ENCODE data around the gene COPE. TPM values are rescaled to one million over a fixed set of nuclear protein-coding genes. Genes with fewer than 3 reads are reported as not detected.
"Not testable (repeated sequence)": the region's sequence is repeated elsewhere in the genome, so short reads cannot be mapped to it uniquely, and the experiment has no call there.

Gene COPE
- polyA plus RNA-seq, 12 donors = 55.2 to 96.3 (median 71.7) TPM; not detected in 1

GRCh38 chr19:18943465-18943864 is 24.3 kb upstream of the COPE start:
- no peak for DNase-seq

GRCh38 chr19:18942692-18943091 is 23.5 kb upstream of the COPE start:
- no peak for DNase-seq

GRCh38 chr19:18941628-18942354 is 22.6 kb upstream of the COPE start:
- DNase-seq = no peak

- peak; percentile 76 for DNase-seq
These were observed 21.8 kb upstream of the COPE start, which contains the start of gene HOMER3 for GRCh38 chr19:18940769-18941627. TSS of gene HOMER3 (minus strand) at chr19:18941217. CDS start at chr19:18938982, 2,235 bp downstream.

DNA sequence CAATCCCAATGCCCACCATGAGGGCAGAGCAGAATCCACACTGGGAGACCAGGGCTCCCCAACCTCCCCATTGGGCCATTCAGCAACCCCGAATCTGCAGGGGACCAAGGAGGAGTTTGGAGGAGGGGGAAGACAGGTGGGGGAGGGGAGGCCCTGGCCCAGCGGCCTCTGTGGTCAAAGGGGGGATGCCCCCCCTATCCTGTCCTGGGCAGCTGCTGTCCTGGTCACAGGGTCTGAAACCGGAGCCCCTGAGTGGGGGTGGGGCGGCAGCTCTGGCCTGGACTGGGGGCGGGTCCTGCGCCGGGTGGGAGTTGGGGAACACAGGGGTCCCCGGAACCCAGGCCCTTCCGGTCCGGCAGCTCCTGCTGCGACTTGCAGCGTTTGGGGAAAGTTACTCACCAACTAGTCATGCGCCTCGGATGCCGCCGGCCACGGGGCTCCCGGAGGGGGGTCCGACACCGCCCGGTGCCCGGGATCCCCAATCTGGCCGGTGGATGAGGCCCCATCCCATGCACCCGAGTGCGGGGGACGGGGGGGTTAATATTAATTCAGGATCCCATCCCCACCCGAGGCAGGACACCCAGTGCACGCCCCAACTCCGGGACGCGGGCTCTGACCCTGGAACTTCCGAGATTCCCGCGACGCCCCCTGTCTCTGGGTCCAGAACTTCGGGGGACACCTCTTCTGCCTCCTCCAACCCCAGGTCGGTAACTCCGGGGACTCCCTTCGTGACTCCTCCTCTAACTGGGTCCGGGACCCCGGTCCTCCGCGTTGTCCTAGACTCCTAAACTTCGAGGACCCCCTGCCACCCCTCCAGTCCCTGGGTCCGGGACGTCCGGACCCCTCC is 21.0 kb upstream of the COPE start:
- DNase-seq = peak; percentile 63

DNA sequence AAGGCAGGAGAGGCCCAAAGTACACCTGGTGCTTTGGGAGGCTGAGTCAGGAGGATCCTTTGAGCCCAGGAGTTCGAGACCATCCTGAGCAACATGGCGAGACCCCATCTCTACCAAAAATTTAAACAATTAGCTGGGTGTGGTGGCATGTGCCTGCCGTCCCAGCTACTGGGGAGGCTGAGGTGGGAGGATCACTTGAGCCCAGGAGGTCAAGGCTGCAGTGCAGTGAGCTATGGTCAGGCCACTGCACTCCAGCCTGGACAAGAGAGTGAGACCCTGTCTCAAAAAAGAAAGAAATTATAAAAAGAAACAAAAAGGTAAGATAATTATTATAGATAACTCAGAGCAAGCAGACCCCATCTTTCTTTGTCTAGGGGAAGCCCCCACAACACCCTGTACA is 20.0 kb upstream of the COPE start:
- DNase-seq = no peak

DNA sequence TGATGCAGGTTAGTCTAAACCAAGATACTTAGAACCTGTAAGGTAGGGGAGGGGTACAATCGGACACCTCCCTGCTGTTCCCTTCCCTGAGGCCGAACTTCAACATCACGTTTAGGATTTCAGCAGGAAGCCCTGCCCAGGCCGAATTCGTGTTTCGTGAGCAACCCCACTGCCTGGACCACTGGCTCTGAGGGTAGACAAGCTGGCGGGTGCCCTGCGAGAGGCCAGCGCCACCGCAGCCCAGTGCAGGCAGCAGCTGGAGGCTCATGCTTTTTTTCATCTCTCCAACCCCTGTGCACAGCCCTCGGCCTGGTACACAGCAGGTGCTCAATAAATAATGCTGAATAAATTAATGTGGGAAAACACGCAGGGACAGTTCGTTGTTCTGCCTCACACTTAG is 14.1 kb upstream of the COPE start:
- no peak for DNase-seq

- peak; percentile 46 for DNase-seq
These were observed 13.1 kb upstream of the COPE start for GRCh38 chr19:18932216-18932841.

- no peak for DNase-seq
These were observed 12.4 kb upstream of the COPE start for GRCh38 chr19:18931316-18932162.

DNA sequence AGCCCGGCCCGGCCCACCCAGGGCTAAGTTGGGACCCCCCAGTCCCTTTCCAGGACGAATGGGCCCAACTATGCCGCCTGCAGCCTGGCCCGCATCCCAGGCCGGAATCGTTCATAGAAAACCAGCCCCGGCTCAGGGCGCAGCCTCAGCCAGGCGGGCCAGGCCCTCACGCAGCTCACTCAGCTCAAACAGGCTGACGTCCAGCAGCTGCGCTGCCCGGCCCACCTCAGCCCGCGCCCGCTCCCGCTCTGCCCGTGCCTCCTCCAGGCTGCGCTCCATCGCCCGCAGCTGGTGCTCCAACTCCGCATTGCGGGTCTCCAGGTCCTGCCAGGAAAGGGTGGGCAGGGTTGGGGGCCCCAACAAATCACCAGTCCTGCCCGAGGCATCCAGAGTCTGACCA is 10.1 kb upstream of the COPE start:
- no peak for DNase-seq

GRCh38 chr19:18928018-18928805 is 9.0 kb upstream of the COPE start:
- DNase-seq = no peak

DNA sequence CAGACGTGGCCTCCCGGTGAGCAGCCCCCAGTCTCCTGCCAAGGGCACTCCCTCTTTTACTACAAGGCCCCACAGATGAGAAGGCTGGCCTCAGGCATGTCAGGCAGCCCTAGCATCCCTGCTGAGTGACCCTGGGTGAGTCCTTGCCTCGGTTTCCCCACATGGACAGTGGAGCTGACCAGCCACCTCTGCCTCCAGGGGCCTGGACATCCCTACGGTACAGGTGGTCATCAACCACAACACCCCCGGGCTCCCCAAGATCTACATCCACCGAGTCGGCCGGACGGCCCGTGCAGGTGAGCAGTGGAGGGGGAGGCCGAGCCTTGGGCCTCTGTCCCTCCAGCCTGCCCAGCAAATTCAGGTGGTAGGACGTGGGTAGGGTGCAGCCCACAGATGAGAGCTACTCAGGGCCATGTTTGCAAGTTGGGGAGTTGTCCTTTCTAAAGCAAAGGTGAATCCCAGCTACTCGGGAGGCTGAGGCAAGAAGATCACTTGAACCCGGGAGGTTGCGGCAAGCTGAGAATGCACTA is 5.6 kb upstream of the COPE start:
- DNase-seq = no peak

- DNase-seq = no peak
These were observed 3.2 kb upstream of the COPE start for GRCh38 chr19:18922228-18922985.

DNA sequence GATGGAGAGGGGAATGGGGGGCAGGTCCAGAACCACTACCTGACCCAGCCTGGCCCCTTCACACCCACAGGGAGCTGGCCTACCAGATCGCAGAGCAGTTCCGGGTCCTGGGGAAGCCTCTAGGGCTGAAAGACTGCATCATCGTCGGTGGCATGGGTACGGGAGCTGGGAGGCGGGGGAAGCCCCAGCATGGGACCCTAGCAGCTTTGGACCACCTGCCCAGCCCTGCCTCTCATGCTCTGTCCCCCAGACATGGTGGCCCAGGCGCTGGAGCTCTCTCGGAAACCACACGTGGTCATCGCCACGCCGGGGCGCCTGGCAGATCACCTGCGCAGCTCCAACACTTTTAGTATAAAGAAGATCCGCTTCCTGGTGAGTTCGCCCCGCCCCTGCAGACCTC is 2.4 kb upstream of the COPE start:
- DNase-seq = no peak

DNA sequence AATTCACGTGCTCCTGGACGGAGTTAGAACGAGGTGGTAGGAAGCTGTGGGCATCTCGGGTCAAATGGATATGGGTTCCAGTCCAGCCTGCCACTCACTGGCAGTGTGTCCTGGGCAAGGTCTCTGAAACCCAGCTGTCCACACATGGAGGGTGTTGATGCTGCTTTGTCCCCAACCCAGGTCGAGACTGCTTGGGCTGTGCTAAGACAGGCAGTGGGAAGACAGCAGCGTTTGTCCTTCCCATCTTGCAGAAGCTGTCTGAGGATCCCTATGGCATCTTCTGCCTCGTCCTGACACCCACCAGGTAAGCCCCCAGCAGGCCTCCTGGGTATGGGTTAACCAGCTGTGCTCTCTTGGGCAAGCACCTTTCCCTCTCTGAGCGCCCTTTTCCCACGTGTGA is 1.2 kb upstream of the COPE start:
- no peak for DNase-seq

DNA sequence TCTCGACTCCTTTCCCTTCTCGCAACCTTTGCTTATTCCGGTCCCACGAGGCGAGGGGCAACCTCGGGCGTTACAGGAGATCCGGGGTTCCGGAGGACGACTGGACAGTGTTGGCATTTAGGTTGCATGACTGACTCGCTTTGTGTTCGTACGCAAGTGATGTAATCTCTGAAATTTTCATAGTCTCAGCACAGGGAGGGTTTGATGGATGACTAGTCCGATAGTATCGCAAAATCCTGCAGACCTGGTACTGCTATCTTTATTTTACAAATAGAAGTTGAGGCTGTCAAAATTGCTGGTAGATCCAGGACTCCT is 670 bp upstream of the COPE start:
- no peak for DNase-seq

GRCh38 chr19:18917593-18917992 is 1.6 kb downstream of the COPE start:
- not testable (repeated sequence) for DNase-seq

GRCh38 chr19:18915639-18916038 is 3.5 kb downstream of the COPE start:
- DNase-seq = no peak

DNA sequence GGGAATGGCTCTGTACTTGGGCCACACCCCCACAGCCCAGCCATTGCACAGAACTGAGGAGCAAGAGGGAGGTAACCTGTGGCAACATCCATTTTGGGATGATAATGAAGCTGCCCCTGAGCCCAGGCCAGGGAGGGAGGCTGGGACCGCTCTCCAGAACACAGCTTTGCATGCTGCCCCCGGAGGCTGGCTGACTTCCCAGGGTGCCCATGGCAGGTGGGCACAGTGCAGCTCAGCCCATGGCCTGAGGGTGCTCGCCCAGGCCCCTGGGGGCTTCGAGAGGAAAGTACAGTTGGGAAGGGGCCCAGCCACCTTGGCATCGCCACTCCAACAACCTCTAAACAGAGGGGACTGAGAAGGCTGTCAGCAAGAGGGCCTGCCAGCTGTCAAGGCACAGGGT is 5.7 kb downstream of the COPE start:
- DNase-seq = no peak

Data from muscle of arm (tissue), 12 donors.